HG03354 (cell line): Measurements from ENCODE around the gene FBP2.
"Not testable (repeated sequence)": the region's sequence is repeated elsewhere in the genome, so short reads cannot be mapped to it uniquely, and the experiment has no call there.

ENCODE experiments used
- ATAC-seq: cut with Tn5 transposase; IDR thresholded peaks from one replicate; pipeline ENCODE4 v1.9.1; 2021; ENCODE audit warnings: mild to moderate bottlenecking; ENCODE audit not compliant: unreplicated experiment, poor library complexity, severe bottlenecking

FBP2 gene

GRCh38 chr9:94610181-94610606 is 16.6 kb upstream of the FBP2 start:
- no peak for ATAC-seq

- ATAC-seq, result no peak
Observed at GRCh38 chr9:94607423-94607691, 13.7 kb upstream of the FBP2 start.

- ATAC-seq, result no peak
Observed at GRCh38 chr9:94606646-94607422, 13.2 kb upstream of the FBP2 start.

GRCh38 chr9:94603259-94604160 is 9.9 kb upstream of the FBP2 start:
- peak; percentile 48 for ATAC-seq

- ATAC-seq, result no peak
Observed at GRCh38 chr9:94602666-94603065, 9.0 kb upstream of the FBP2 start.

GRCh38 chr9:94600715-94601114 is 7.1 kb upstream of the FBP2 start:
- ATAC-seq, result no peak

- no peak for ATAC-seq
Observed at GRCh38 chr9:94600258-94600657, 6.6 kb upstream of the FBP2 start.

GRCh38 chr9:94599102-94599501 is 5.5 kb upstream of the FBP2 start:
- ATAC-seq, result no peak

GRCh38 chr9:94592683-94593082 is 941 bp downstream of the FBP2 start:
- ATAC-seq, result not testable (repeated sequence)

- no peak for ATAC-seq
Observed at GRCh38 chr9:94591876-94592275, 1.7 kb downstream of the FBP2 start.

- ATAC-seq, result not testable (repeated sequence)
Observed at GRCh38 chr9:94591046-94591545, 2.5 kb downstream of the FBP2 start.

GRCh38 chr9:94588681-94589080 is 4.9 kb downstream of the FBP2 start:
- no peak for ATAC-seq

GRCh38 chr9:94586814-94587213 is 6.8 kb downstream of the FBP2 start:
- ATAC-seq, result no peak

- no peak for ATAC-seq
Observed at GRCh38 chr9:94586316-94586715, 7.3 kb downstream of the FBP2 start.

- no peak for ATAC-seq
Observed at GRCh38 chr9:94584555-94584954, 9.1 kb downstream of the FBP2 start.

- no peak for ATAC-seq
Observed at GRCh38 chr9:94581728-94582127, 11.9 kb downstream of the FBP2 start.

- ATAC-seq, result no peak
Observed at GRCh38 chr9:94577571-94577970, 16.1 kb downstream of the FBP2 start.

GRCh38 chr9:94577036-94577435 is 16.6 kb downstream of the FBP2 start:
- ATAC-seq, result no peak

GRCh38 chr9:94576131-94576530 is 17.5 kb downstream of the FBP2 start:
- ATAC-seq, result no peak

- ATAC-seq, result no peak
Observed at GRCh38 chr9:94568972-94569712, 24.5 kb downstream of the FBP2 start.
